22Rv1 (cell line): ENCODE measurements around the gene ZNF366.

ENCODE experiments used
- CTCF ChIP-seq: fragments of 450-650 bp; IDR thresholded peaks from 2 replicates; pipeline ENCODE4 v1.5.1; 2017; ENCODE audit warnings: mild to moderate bottlenecking
- ZFX ChIP-seq: fragments of 450-650 bp; IDR thresholded peaks from 2 replicates; pipeline ENCODE4 v1.6.1; 2017; ENCODE audit warnings: antibody characterized with exemption, borderline replicate concordance

- TF ChIP-seq CTCF (no peak), ZFX (no peak)
These were observed 18.5 kb downstream of the ZNF366 start for GRCh38 chr5:72488756-72489155.
